CD4-positive, CD25-positive, alpha-beta regulatory T cell (primary cell): Measurements from ENCODE around the gene ZNF701. TPM values are rescaled to one million over a fixed set of nuclear protein-coding genes. Genes with fewer than 3 reads are reported as not detected.

ENCODE experiments used
- ATAC-seq, 2 donors: fragments of 150-1000 bp; cut with Tn5 transposase; one replicate each; pipeline ENCODE4 v1.10.0; 2021; ENCODE audit warnings: low read depth in 2 of 2, moderate number of reproducible peaks in 2 of 2, moderate library complexity in 1 of 2
- DNase-seq, 3 donors: peaks; one replicate each; pipeline versions ENCODE4 v3.0.0 to v3.0.0-alpha.2; 2012 to 2022; ENCODE audit warnings: mixed read lengths in 1 of 3
- H3K27ac ChIP-seq: one replicate; pipeline ENCODE4 v1.7.0; 2013; ENCODE audit warnings: mild to moderate bottlenecking, low read length; ENCODE audit not compliant: insufficient read depth, poor library complexity, severe bottlenecking
- H3K27me3 ChIP-seq: one replicate; pipeline ENCODE4 v1.7.0; 2013; ENCODE audit warnings: low read length; ENCODE audit not compliant: control insufficient read depth, insufficient read depth
- H3K36me3 ChIP-seq: one replicate; pipeline ENCODE4 v1.7.0; 2013; ENCODE audit warnings: mild to moderate bottlenecking, low read length, moderate library complexity; ENCODE audit not compliant: control insufficient read depth, insufficient read depth
- H3K4me1 ChIP-seq: 2 replicates; pipeline ENCODE4 v1.7.0; 2013; ENCODE audit warnings: mild to moderate bottlenecking, low read length; ENCODE audit not compliant: insufficient read depth, control insufficient read depth, poor library complexity, severe bottlenecking
- H3K4me3 ChIP-seq: one replicate; pipeline ENCODE4 v1.7.0; 2013; ENCODE audit warnings: low read depth, mild to moderate bottlenecking, low read length, moderate library complexity
- H3K9me3 ChIP-seq, 2 experiments: 1 replicate in 1 of 2; 2 replicates in 1 of 2; pipeline ENCODE4 v1.7.0; 2013; ENCODE audit warnings: low read length in 2 of 2, mild to moderate bottlenecking in 1 of 2, moderate library complexity in 1 of 2; ENCODE audit not compliant: control insufficient read depth in 2 of 2
- H3K27ac Mint-ChIP-seq, 3 donors: one replicate each; pipeline ENCODE4 v1.8.0; 2020 to 2022; ENCODE audit warnings: mild to moderate bottlenecking in 3 of 3, mixed read lengths in 3 of 3, moderate library complexity in 2 of 3
- H3K27me3 Mint-ChIP-seq: one replicate; pipeline ENCODE4 v1.8.0; 2022; ENCODE audit warnings: mild to moderate bottlenecking, mixed read lengths
- H3K36me3 Mint-ChIP-seq: one replicate; pipeline ENCODE4 v1.8.0; 2020; ENCODE audit warnings: mixed read lengths
- H3K4me1 Mint-ChIP-seq, 4 donors: one replicate each; pipeline ENCODE4 v1.8.0; 2020 to 2022; ENCODE audit warnings: mixed read lengths in 4 of 4, mild to moderate bottlenecking in 1 of 4
- H3K4me3 Mint-ChIP-seq, 4 donors: one replicate each; pipeline ENCODE4 v1.8.0; 2020 to 2022; ENCODE audit warnings: mild to moderate bottlenecking in 4 of 4, mixed read lengths in 4 of 4, moderate library complexity in 3 of 4
- H3K9me3 Mint-ChIP-seq, 7 donors: one replicate each; pipeline ENCODE4 v1.8.0; 2020 to 2022; ENCODE audit warnings: mixed read lengths in 7 of 7, mild to moderate bottlenecking in 3 of 7, moderate library complexity in 2 of 7
- polyA plus RNA-seq, 4 donors: library from polyadenylated mRNA; unstranded; fragments of 300-500 nt; fragmentation: Illumina TruSeq; gene quantifications; one replicate each; pipeline ENCODE4 v1.2.3, GENCODE V29; 2021
- total RNA-seq: library from RNA; stranded (reverse); gene quantifications from one replicate; pipeline ENCODE4 v1.2.3, GENCODE V29; 2022

ZNF701 gene
- total RNA-seq: 13.7 TPM
- polyA plus RNA-seq: 10 to 100 TPM; 10.1 to 16.1 (median 13.2) TPM

- Mint-ChIP-seq H3K9me3 (peaks cover 5 to 49% (median 24%) of the 10 kb centered on the region in 7 donors), H3K4me3 (peak within 1 kb of the TSS; percentile 92 to 96 (median 95)), H3K36me3 (peaks cover 46% of the 10 kb centered on the region), H3K27me3 (no peaks in the 10 kb centered on the region), H3K4me1 (peaks cover 0 to 46% (median 19%) of the 10 kb centered on the region in 4 donors), H3K27ac (peak within 1 kb of the TSS; percentile 95 to 99 (median 96))
- H3K36me3 ChIP-seq: peaks cover 32% of the 10 kb centered on the region
- H3K27ac ChIP-seq: peak within 1 kb of the TSS; percentile 70
- H3K9me3 ChIP-seq: peaks cover 20 to 66% of the 10 kb centered on the region in 2 experiments
- ATAC-seq: peak; percentile 97 to 98
- peak within 1 kb of the TSS; percentile 97 for H3K4me3 ChIP-seq
- H3K4me1 ChIP-seq: peaks cover 13% of the 10 kb centered on the region
- H3K27me3 ChIP-seq: no peaks in the 10 kb centered on the region
- peak; percentile 83 to 94 (median 92) for DNase-seq
These were observed at the start of gene ZNF701 for GRCh38 chr19:52570000-52570861. ZNF701 (plus strand) TSS chr19:52570287; CDS start chr19:52574148, 3,861 bp downstream.

GRCh38 chr19:52522551-52522950 is 47.5 kb upstream of the ZNF701 start:
- no peak overlapping the region for H3K27ac ChIP-seq
- Mint-ChIP-seq H3K36me3 (no peaks in the 10 kb centered on the region), H3K4me1 (peaks cover 0 to 6% (median under 1%) of the 10 kb centered on the region in 4 donors), H3K27me3 (no peaks in the 10 kb centered on the region), H3K4me3 (peak overlapping the region in 1 of 4 donors; percentile 32), H3K27ac (no peak overlapping the region), H3K9me3 (peaks cover 0 to 29% (median 11%) of the 10 kb centered on the region in 7 donors)
- peaks cover 2 to 9% of the 10 kb centered on the region in 2 experiments for H3K9me3 ChIP-seq
- ATAC-seq: no peak
- H3K4me3 ChIP-seq: no peak overlapping the region
- H3K4me1 ChIP-seq: peaks cover under 1% of the 10 kb centered on the region
- H3K36me3 ChIP-seq: no peaks in the 10 kb centered on the region
- no peaks in the 10 kb centered on the region for H3K27me3 ChIP-seq
- DNase-seq: no peak

GRCh38 chr19:52524086-52524485 is 46.0 kb upstream of the ZNF701 start:
- no peak overlapping the region for H3K27ac ChIP-seq
- ATAC-seq (no peak), DNase-seq (no peak)
- Mint-ChIP-seq H3K9me3 (peaks cover 0 to 29% (median 10%) of the 10 kb centered on the region in 7 donors), H3K4me3 (no peak overlapping the region), H3K4me1 (peaks cover 5 to 20% (median 13%) of the 10 kb centered on the region in 4 donors), H3K27ac (no peak overlapping the region), H3K36me3 (no peaks in the 10 kb centered on the region), H3K27me3 (no peaks in the 10 kb centered on the region)
- peaks cover 15% of the 10 kb centered on the region for H3K4me1 ChIP-seq
- H3K36me3 ChIP-seq: no peaks in the 10 kb centered on the region
- H3K4me3 ChIP-seq: no peak overlapping the region
- H3K27me3 ChIP-seq: no peaks in the 10 kb centered on the region
- H3K9me3 ChIP-seq: peaks cover 0 to 9% of the 10 kb centered on the region in 2 experiments

GRCh38 chr19:52527134-52527955 is 42.7 kb upstream of the ZNF701 start, which contains the start of gene ZNF808:
ZNF808 (plus strand) TSS chr19:52527668; CDS start chr19:52543285, 15,617 bp downstream.
- DNase-seq: peak; percentile 91 to 96 (median 92)
- no peaks in the 10 kb centered on the region for H3K27me3 ChIP-seq
- peak within 1 kb of the TSS; percentile 68 to 98 (median 98) for H3K27ac Mint-ChIP-seq
- peak within 1 kb of the TSS; percentile 85 for H3K27ac ChIP-seq
- H3K4me1 ChIP-seq: peaks cover 15% of the 10 kb centered on the region
- peaks cover 0 to 9% (median 5%) of the 10 kb centered on the region in 7 donors for H3K9me3 Mint-ChIP-seq
- H3K27me3 Mint-ChIP-seq: no peaks in the 10 kb centered on the region
- H3K36me3 ChIP-seq: no peaks in the 10 kb centered on the region
- H3K4me3 ChIP-seq: peak within 1 kb of the TSS; percentile 91
- H3K4me3 Mint-ChIP-seq: peak within 1 kb of the TSS; percentile 94 to 99 (median 98)
- H3K4me1 Mint-ChIP-seq: peaks cover 13 to 35% (median 21%) of the 10 kb centered on the region in 4 donors
- H3K36me3 Mint-ChIP-seq: peaks cover 4% of the 10 kb centered on the region
- peak; percentile 95 to 96 for ATAC-seq
- peaks cover 0 to 5% of the 10 kb centered on the region in 2 experiments for H3K9me3 ChIP-seq

GRCh38 chr19:52527956-52528351 is 42.1 kb upstream of the ZNF701 start:
- peaks cover 8% of the 10 kb centered on the region for H3K36me3 Mint-ChIP-seq

GRCh38 chr19:52532480-52532879 is 37.6 kb upstream of the ZNF701 start:
- Mint-ChIP-seq H3K27me3 (no peaks in the 10 kb centered on the region), H3K4me3 (peak overlapping the region in 1 of 4 donors; percentile 94), H3K27ac (no peak overlapping the region), H3K36me3 (peaks cover 15% of the 10 kb centered on the region), H3K9me3 (peaks cover 0 to 12% (median 0%) of the 10 kb centered on the region in 7 donors), H3K4me1 (peaks cover 18 to 62% (median 32%) of the 10 kb centered on the region in 4 donors)
- H3K27ac ChIP-seq: no peak overlapping the region
- no peak for ATAC-seq
- H3K9me3 ChIP-seq: no peaks in the 10 kb centered on the region
- H3K4me3 ChIP-seq: no peak overlapping the region
- no peaks in the 10 kb centered on the region for H3K27me3 ChIP-seq
- peaks cover 23% of the 10 kb centered on the region for H3K4me1 ChIP-seq
- DNase-seq: no peak
- H3K36me3 ChIP-seq: peaks cover 14% of the 10 kb centered on the region

More at GRCh38 chr19:52527956-52528351, 42.1 kb upstream of the ZNF701 start:
- Histone ChIP-seq H3K4me3 (peak overlapping the region; percentile 91), H3K27ac (peak overlapping the region; percentile 85), H3K27me3 (no peaks in the 10 kb centered on the region), H3K9me3 (peaks cover 0 to 4% of the 10 kb centered on the region in 2 experiments), H3K4me1 (peaks cover 15% of the 10 kb centered on the region), H3K36me3 (peaks cover 3% of the 10 kb centered on the region)
- no peaks in the 10 kb centered on the region for H3K27me3 Mint-ChIP-seq
- H3K9me3 Mint-ChIP-seq: peaks cover 0 to 6% (median 3%) of the 10 kb centered on the region in 7 donors
- DNase-seq: no peak
- peaks cover 15 to 36% (median 23%) of the 10 kb centered on the region in 4 donors for H3K4me1 Mint-ChIP-seq
- peak overlapping the region; percentile 50 to 98 (median 98) for H3K27ac Mint-ChIP-seq
- H3K4me3 Mint-ChIP-seq: peak overlapping the region; percentile 94 to 99 (median 98)
- peak in 1 of 2 donors; percentile 0 for ATAC-seq

GRCh38 chr19:52533901-52534300 is 36.2 kb upstream of the ZNF701 start:
- Mint-ChIP-seq H3K9me3 (peaks cover 0 to 11% (median 4%) of the 10 kb centered on the region in 7 donors), H3K27ac (no peak overlapping the region), H3K4me1 (peaks cover 12 to 57% (median 22%) of the 10 kb centered on the region in 4 donors), H3K36me3 (peaks cover 22% of the 10 kb centered on the region), H3K27me3 (no peaks in the 10 kb centered on the region), H3K4me3 (peak overlapping the region in 2 of 4 donors; percentile 83 to 90)
- ATAC-seq (no peak), DNase-seq (no peak)
- Histone ChIP-seq H3K4me3 (no peak overlapping the region), H3K27me3 (no peaks in the 10 kb centered on the region), H3K27ac (no peak overlapping the region), H3K36me3 (peaks cover 14% of the 10 kb centered on the region), H3K9me3 (no peaks in the 10 kb centered on the region), H3K4me1 (peaks cover 9% of the 10 kb centered on the region)
